Measurements from ENCODE around the gene AAGAB.

Gene AAGAB

DNA sequence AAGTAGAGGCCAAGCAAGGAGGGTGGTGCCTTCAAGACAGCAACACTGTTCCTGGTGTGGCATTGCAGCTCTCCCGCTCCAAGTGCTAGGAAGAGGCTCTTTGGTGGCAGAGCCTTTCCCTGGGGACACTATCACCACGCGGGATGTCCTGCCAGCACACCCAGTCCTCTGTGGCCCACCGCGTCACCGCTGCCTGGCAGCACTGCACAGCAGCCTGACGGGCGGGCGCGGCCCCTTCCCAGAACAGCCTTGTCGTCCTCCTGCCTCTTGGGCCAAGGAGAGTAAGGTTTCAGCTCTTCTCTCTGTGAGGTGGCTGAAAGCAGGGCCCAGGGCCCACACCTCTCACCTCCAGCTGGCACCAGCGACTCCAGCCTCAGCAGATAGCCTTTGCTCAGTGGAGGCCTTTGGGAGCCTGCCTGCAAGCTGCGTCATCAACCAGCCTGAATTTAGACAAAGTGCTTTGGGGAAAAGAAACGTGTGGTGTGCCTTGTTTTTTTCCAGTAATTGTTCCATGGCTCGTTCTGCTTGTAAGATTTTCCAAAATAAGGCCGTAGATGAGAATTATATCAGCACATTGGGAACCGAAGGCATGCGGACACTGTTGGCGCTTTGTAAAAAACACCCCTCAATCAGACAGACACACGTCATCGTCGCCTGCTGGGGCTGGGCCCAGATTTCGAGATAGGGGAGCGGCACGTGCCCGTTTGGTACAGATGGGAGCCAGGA is 65.0 kb downstream of the AAGAB start:
- no peaks in the 10 kb centered on the region for H3K4me1 ChIP-seq (ENCODE audit: control insufficient read depth in 1 of 2, insufficient read depth in 1 of 2, low read depth in 1 of 2, low read length in 1 of 2)
- peaks cover 40% of the 10 kb centered on the region for H3K36me3 ChIP-seq
- TF ChIP-seq, protein P1, sequence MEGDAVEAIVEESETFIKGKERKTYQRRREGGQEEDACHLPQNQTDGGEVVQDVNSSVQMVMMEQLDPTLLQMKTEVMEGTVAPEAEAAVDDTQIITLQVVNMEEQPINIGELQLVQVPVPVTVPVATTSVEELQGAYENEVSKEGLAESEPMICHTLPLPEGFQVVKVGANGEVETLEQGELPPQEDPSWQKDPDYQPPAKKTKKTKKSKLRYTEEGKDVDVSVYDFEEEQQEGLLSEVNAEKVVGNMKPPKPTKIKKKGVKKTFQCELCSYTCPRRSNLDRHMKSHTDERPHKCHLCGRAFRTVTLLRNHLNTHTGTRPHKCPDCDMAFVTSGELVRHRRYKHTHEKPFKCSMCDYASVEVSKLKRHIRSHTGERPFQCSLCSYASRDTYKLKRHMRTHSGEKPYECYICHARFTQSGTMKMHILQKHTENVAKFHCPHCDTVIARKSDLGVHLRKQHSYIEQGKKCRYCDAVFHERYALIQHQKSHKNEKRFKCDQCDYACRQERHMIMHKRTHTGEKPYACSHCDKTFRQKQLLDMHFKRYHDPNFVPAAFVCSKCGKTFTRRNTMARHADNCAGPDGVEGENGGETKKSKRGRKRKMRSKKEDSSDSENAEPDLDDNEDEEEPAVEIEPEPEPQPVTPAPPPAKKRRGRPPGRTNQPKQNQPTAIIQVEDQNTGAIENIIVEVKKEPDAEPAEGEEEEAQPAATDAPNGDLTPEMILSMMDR (IDR thresholded peaks at IDR 0.05): no peak
- no peaks in the 10 kb centered on the region for H3K27me3 ChIP-seq
- no peaks in the 10 kb centered on the region for H3K9me3 ChIP-seq
- H3K4me3 ChIP-seq (ENCODE audit: low read depth in 1 of 2, low read length in 1 of 2): no peak overlapping the region
- no peak overlapping the region for H3K27ac ChIP-seq

- TF ChIP-seq, protein P1 (IDR thresholded peaks at IDR 0.05): no peak
- H3K9me3 ChIP-seq: no peaks in the 10 kb centered on the region
- H3K27ac ChIP-seq: no peak overlapping the region
- no peak overlapping the region for H3K4me3 ChIP-seq (ENCODE audit: low read depth in 1 of 2, low read length in 1 of 2)
- no peaks in the 10 kb centered on the region for H3K27me3 ChIP-seq
- no peaks in the 10 kb centered on the region for H3K4me1 ChIP-seq (ENCODE audit: control insufficient read depth in 1 of 2, insufficient read depth in 1 of 2, low read depth in 1 of 2, low read length in 1 of 2)
- H3K36me3 ChIP-seq: peaks cover 40% of the 10 kb centered on the region
Measured at GRCh38 chr15:67188551-67189218, 65.8 kb downstream of the AAGAB start.

GRCh38 chr15:67187351-67187854 is 67.1 kb downstream of the AAGAB start:
- H3K36me3 ChIP-seq: peaks cover 40% of the 10 kb centered on the region

GRCh38 chr15:67186688-67187087 is 67.8 kb downstream of the AAGAB start:
- Histone ChIP-seq H3K27me3 (no peaks in the 10 kb centered on the region), H3K4me1 (ENCODE audit: control insufficient read depth in 1 of 2, insufficient read depth in 1 of 2, low read depth in 1 of 2, low read length in 1 of 2) (no peaks in the 10 kb centered on the region), H3K27ac (no peak overlapping the region), H3K9me3 (no peaks in the 10 kb centered on the region), H3K4me3 (ENCODE audit: low read depth in 1 of 2, low read length in 1 of 2) (no peak overlapping the region), H3K36me3 (peaks cover 40% of the 10 kb centered on the region)
- TF ChIP-seq, protein P1 (IDR thresholded peaks at IDR 0.05): no peak

More at GRCh38 chr15:67187351-67187854, 67.1 kb downstream of the AAGAB start:
- Histone ChIP-seq H3K27me3 (no peaks in the 10 kb centered on the region), H3K27ac (no peak overlapping the region), H3K4me3 (ENCODE audit: low read depth in 1 of 2, low read length in 1 of 2) (no peak overlapping the region), H3K9me3 (no peaks in the 10 kb centered on the region), H3K4me1 (ENCODE audit: control insufficient read depth in 1 of 2, insufficient read depth in 1 of 2, low read depth in 1 of 2, low read length in 1 of 2) (no peaks in the 10 kb centered on the region)
- TF ChIP-seq, protein P1 (IDR thresholded peaks at IDR 0.05): no peak

GRCh38 chr15:67186226-67186649 is 68.2 kb downstream of the AAGAB start:
- no peak overlapping the region for H3K4me3 ChIP-seq (ENCODE audit: low read depth in 1 of 2, low read length in 1 of 2)
- H3K27ac ChIP-seq: no peak overlapping the region
- no peaks in the 10 kb centered on the region for H3K9me3 ChIP-seq
- no peaks in the 10 kb centered on the region for H3K27me3 ChIP-seq
- TF ChIP-seq, protein P1 (IDR thresholded peaks at IDR 0.05): no peak
- H3K36me3 ChIP-seq: peaks cover 36% of the 10 kb centered on the region
- H3K4me1 ChIP-seq (ENCODE audit: control insufficient read depth in 1 of 2, insufficient read depth in 1 of 2, low read depth in 1 of 2, low read length in 1 of 2): no peaks in the 10 kb centered on the region
